ENCODE measurements around the gene HORMAD2. TPM values are rescaled to one million over a fixed set of nuclear protein-coding genes. Genes with fewer than 3 reads are reported as not detected.

The HORMAD2 gene
- total RNA-seq, 1 donor from 2014 or later = not detected

DNA sequence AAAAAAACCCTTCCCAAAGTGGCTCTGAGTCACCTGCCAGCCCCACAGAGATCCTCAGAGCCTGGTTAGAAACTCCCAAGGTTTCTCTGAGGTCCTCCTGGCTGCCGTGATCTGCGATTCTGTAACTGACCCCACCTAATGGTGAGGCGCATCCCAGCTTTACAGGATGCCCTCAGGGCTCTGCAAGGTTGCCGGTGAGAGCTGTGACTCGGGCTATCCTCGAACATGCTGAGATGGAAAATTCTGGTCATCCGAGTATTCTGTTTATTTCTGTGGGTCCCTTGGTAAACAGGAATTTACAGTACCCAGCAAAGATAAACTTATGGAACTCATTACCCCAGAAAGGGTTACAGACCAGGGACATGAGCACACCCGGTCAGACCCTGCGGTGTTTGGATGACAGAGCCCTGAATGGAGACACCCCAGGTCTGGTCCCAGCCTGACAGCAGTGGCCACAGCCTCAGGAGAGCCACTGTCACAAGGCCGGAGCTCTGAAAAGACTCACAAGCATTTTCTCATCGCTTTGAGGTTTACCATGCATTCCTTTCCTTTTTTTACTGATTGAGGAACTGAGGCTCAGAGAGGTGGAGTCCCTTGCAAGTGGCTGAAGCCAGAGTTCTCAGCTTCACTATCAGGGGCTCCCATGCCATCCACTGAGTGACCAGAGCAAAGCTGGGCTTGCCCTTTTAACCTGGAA, 144.0 kb downstream of the HORMAD2 start:
- peak; percentile 84 for DNase-seq (ENCODE audit: low read depth)

- peak; percentile 23 for DNase-seq (ENCODE audit: low read depth)
These were observed 145.1 kb downstream of the HORMAD2 start for GRCh38 chr22:30225220-30225927.

DNA sequence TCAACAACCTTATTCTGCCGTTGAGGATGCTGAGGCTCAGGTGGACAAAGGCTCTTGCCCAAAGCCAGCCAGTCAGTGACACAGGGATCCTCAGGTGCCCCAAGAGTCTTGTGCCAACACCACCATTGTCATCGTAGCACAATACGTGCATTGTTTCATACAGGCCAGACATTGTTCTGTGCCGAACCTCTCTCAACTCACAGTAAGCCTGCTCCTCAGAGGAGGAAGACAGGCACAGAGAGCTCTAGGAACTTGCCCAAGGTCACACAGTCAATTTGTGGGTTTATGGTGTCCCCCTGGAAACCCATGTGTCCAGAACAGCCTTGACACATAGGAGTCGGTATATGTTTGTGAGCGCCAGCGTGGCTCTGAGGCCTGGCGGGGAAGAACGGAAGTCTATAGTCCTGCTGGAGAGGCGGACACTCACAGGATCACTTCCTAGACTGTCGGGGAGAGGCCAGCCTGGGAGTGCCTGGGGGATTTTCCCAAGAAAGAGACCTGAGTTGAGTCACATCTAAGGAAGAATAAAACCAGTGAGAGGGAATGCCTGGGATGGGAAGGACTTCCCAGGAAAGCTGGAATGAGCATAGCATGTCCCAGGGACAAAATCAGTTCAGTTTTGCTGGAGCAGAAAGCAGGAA, 146.0 kb downstream of the HORMAD2 start:
- no peak for DNase-seq (ENCODE audit: low read depth)

Other genes starting within 250 kb of the HORMAD2 start
- 20.1 and 33.6 TPM in 2 replicates for gene ASCC2, start 242.2 kb upstream of the HORMAD2 start, total RNA-seq
- 25.7 and 29.3 TPM in 2 replicates for gene MTMR3, start 197.3 kb upstream of the HORMAD2 start, total RNA-seq
- 13.5 and 14.8 TPM in 2 replicates for gene LIF, start 166.3 kb downstream of the HORMAD2 start, total RNA-seq
- not detected in 2 replicates for gene OSM, start 186.4 kb downstream of the HORMAD2 start, total RNA-seq
- gene CASTOR1, start 209.0 kb downstream of the HORMAD2 start, total RNA-seq = 11.3 and 13.3 TPM in 2 replicates
- gene TBC1D10A, start 246.5 kb downstream of the HORMAD2 start, total RNA-seq = 18.1 and 19.8 TPM in 2 replicates